SK-N-SH treated with all-trans-retinoic acid at 6 μM for 48 hours (cell line): ENCODE results near the gene GON7.

ENCODE experiments used
- ATAC-seq: fragments of 200-7000 bp; cut with Tn5 transposase; 3 replicates; pipeline ENCODE4 v1.9.1; 2020; ENCODE audit warnings: mild to moderate bottlenecking, moderate library complexity
- BACH2 ChIP-seq: fragments of 250-450 bp; sonication (Bioruptor Pico); IDR thresholded peaks from 2 replicates; pipeline ENCODE4 v1.9.0; 2021; ENCODE audit warnings: mild to moderate bottlenecking, borderline replicate concordance
- CSDC2 ChIP-seq: fragments of 250-450 bp; sonication (Bioruptor Pico); IDR thresholded peaks from 2 replicates; pipeline ENCODE4 v1.5.0; 2020; ENCODE audit warnings: mild to moderate bottlenecking, moderate library complexity
- ESRRG ChIP-seq: fragments of 250-450 bp; sonication (Bioruptor Pico); IDR thresholded peaks from 2 replicates; pipeline ENCODE4 v1.6.1; 2021; ENCODE audit warnings: mild to moderate bottlenecking
- GLIS3 ChIP-seq: fragments of 250-450 bp; sonication (Bioruptor Pico); IDR thresholded peaks from 2 replicates; pipeline ENCODE4 v1.5.0; 2020; ENCODE audit warnings: mild to moderate bottlenecking, moderate library complexity
- ISL1 ChIP-seq: fragments of 250-450 bp; sonication (Bioruptor Pico); IDR thresholded peaks from 2 replicates; pipeline ENCODE4 v2.1.2; 2022; ENCODE audit warnings: mild to moderate bottlenecking, moderate library complexity
- OSR1 ChIP-seq: fragments of 250-450 bp; sonication (Bioruptor Pico); IDR thresholded peaks from 2 replicates; pipeline ENCODE4 v1.8.0; 2022; ENCODE audit warnings: moderate library complexity, mild to moderate bottlenecking, inconsistent platforms
- PPARA ChIP-seq: fragments of 250-450 bp; sonication (Bioruptor Pico); IDR thresholded peaks from 2 replicates; pipeline ENCODE4 v1.5.0; 2020; ENCODE audit warnings: mild to moderate bottlenecking, borderline replicate concordance
- RARB ChIP-seq: fragments of 250-450 bp; sonication (Bioruptor Pico); IDR thresholded peaks from 2 replicates; pipeline ENCODE4 v1.8.0; 2021; ENCODE audit warnings: mild to moderate bottlenecking, moderate library complexity
- TCF4 ChIP-seq: fragments of 250-450 bp; sonication (Bioruptor Pico); IDR thresholded peaks from 2 replicates; pipeline ENCODE4 v1.8.0; 2021; ENCODE audit warnings: mild to moderate bottlenecking, moderate library complexity, borderline replicate concordance
- TOX ChIP-seq: fragments of 250-450 bp; sonication (Bioruptor Pico); IDR thresholded peaks from 2 replicates; pipeline ENCODE4 v1.8.0; 2021; ENCODE audit warnings: mild to moderate bottlenecking, moderate library complexity, borderline replicate concordance
- ZC3H10 ChIP-seq: fragments of 250-450 bp; sonication (Bioruptor Pico); IDR thresholded peaks from 2 replicates; pipeline ENCODE4 v1.5.1; 2021; ENCODE audit warnings: mild to moderate bottlenecking, moderate library complexity
- ZFP3 ChIP-seq: fragments of 250-450 bp; sonication (Bioruptor Pico); IDR thresholded peaks from 2 replicates; pipeline ENCODE4 v1.5.0; 2020; ENCODE audit warnings: mild to moderate bottlenecking, moderate library complexity
- ZFP30 ChIP-seq: fragments of 450-650 bp; formaldehyde crosslinking; IDR thresholded peaks from 2 replicates; pipeline ENCODE4 v1.5.0; 2022; ENCODE audit warnings: mild to moderate bottlenecking, moderate library complexity
- ZNF565 ChIP-seq: fragments of 450-650 bp; formaldehyde crosslinking; conservative IDR thresholded peaks from 2 replicates; pipeline ENCODE4 v1.5.0; 2020; ENCODE audit warnings: low read depth, mild to moderate bottlenecking, moderate library complexity
- ZNF70 ChIP-seq: fragments of 450-650 bp; formaldehyde crosslinking; IDR thresholded peaks from 2 replicates; pipeline ENCODE4 v1.5.0; 2020; ENCODE audit warnings: mild to moderate bottlenecking, moderate library complexity
- ZNF8 ChIP-seq: fragments of 450-650 bp; formaldehyde crosslinking; IDR thresholded peaks from 2 replicates; pipeline ENCODE4 v1.5.0; 2020; ENCODE audit warnings: mild to moderate bottlenecking, moderate library complexity
- TF ChIP-seq, protein P1 (sequence below): fragments of 250-450 bp; sonication (Bioruptor Pico); IDR thresholded peaks from 2 replicates; pipeline ENCODE4 v1.5.1; 2021; ENCODE audit warnings: mild to moderate bottlenecking, moderate library complexity
- TF ChIP-seq, protein P2 (sequence below): fragments of 250-450 bp; sonication (Bioruptor Pico); IDR thresholded peaks from 2 replicates; pipeline ENCODE4 v1.8.0; 2020; ENCODE audit warnings: mild to moderate bottlenecking, moderate library complexity, borderline replicate concordance
- TF ChIP-seq, protein P3 (sequence below): fragments of 250-450 bp; sonication (Bioruptor Pico); IDR thresholded peaks from 2 replicates; pipeline ENCODE4 v1.5.1; 2020; ENCODE audit warnings: low read depth, mild to moderate bottlenecking, moderate library complexity
- TF ChIP-seq, protein P4 (sequence below): fragments of 250-450 bp; sonication (Bioruptor Pico); IDR thresholded peaks from 2 replicates; pipeline ENCODE4 v1.8.0; 2021; ENCODE audit warnings: low read depth, mild to moderate bottlenecking, moderate library complexity, borderline replicate concordance
- TF ChIP-seq, protein P5 (sequence below): fragments of 250-450 bp; sonication (Bioruptor Pico); IDR thresholded peaks from 2 replicates; pipeline ENCODE4 v1.5.0; 2020; ENCODE audit warnings: mild to moderate bottlenecking, moderate library complexity

The GON7 gene

DNA sequence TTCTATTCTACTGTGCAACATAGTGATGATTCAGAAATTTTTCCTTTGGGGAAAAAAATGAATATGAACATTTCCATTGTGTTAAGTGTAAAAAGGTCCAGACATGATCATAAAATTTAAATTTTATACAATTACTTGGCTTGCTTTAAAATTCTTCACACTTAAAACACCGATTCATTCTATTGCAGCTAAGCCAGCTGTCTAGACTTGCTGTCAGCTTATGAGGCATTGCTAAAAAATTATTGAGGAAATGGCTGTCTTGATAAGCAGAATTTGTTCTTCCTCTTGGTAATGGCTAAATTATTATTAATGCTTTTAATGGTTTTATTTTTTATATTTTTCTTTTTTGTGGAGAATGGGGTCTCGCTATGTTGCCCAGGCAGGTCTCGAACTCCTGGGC is 19.9 kb downstream of the GON7 start:
- TF ChIP-seq, protein P1, sequence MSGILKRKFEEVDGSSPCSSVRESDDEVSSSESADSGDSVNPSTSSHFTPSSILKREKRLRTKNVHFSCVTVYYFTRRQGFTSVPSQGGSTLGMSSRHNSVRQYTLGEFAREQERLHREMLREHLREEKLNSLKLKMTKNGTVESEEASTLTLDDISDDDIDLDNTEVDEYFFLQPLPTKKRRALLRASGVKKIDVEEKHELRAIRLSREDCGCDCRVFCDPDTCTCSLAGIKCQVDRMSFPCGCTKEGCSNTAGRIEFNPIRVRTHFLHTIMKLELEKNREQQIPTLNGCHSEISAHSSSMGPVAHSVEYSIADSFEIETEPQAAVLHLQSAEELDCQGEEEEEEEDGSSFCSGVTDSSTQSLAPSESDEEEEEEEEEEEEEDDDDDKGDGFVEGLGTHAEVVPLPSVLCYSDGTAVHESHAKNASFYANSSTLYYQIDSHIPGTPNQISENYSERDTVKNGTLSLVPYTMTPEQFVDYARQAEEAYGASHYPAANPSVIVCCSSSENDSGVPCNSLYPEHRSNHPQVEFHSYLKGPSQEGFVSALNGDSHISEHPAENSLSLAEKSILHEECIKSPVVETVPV (CRISPR knock-in tag) = no peak
- TF ChIP-seq ZNF8 (CRISPR knock-in tag) = no peak
- TF ChIP-seq, protein P2, sequence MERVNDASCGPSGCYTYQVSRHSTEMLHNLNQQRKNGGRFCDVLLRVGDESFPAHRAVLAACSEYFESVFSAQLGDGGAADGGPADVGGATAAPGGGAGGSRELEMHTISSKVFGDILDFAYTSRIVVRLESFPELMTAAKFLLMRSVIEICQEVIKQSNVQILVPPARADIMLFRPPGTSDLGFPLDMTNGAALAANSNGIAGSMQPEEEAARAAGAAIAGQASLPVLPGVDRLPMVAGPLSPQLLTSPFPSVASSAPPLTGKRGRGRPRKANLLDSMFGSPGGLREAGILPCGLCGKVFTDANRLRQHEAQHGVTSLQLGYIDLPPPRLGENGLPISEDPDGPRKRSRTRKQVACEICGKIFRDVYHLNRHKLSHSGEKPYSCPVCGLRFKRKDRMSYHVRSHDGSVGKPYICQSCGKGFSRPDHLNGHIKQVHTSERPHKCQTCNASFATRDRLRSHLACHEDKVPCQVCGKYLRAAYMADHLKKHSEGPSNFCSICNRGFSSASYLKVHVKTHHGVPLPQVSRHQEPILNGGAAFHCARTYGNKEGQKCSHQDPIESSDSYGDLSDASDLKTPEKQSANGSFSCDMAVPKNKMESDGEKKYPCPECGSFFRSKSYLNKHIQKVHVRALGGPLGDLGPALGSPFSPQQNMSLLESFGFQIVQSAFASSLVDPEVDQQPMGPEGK = no peak
- TF ChIP-seq ZFP30 (CRISPR knock-in tag) = no peak
- no peak for TF ChIP-seq ESRRG
- no peak for TF ChIP-seq OSR1
- TF ChIP-seq RARB (CRISPR knock-in tag) = no peak
- TF ChIP-seq, protein P3, sequence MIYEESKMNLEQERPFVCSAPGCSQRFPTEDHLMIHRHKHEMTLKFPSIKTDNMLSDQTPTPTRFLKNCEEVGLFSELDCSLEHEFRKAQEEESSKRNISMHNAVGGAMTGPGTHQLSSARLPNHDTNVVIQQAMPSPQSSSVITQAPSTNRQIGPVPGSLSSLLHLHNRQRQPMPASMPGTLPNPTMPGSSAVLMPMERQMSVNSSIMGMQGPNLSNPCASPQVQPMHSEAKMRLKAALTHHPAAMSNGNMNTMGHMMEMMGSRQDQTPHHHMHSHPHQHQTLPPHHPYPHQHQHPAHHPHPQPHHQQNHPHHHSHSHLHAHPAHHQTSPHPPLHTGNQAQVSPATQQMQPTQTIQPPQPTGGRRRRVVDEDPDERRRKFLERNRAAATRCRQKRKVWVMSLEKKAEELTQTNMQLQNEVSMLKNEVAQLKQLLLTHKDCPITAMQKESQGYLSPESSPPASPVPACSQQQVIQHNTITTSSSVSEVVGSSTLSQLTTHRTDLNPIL = no peak
- no peak for TF ChIP-seq ZNF70 (CRISPR knock-in tag)
- no peak for TF ChIP-seq TOX (CRISPR knock-in tag)
- TF ChIP-seq, protein P4, sequence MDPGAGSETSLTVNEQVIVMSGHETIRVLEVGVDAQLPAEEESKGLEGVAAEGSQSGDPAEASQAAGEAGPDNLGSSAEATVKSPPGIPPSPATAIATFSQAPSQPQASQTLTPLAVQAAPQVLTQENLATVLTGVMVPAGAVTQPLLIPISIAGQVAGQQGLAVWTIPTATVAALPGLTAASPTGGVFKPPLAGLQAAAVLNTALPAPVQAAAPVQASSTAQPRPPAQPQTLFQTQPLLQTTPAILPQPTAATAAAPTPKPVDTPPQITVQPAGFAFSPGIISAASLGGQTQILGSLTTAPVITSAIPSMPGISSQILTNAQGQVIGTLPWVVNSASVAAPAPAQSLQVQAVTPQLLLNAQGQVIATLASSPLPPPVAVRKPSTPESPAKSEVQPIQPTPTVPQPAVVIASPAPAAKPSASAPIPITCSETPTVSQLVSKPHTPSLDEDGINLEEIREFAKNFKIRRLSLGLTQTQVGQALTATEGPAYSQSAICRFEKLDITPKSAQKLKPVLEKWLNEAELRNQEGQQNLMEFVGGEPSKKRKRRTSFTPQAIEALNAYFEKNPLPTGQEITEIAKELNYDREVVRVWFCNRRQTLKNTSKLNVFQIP = no peak
- TF ChIP-seq, protein P5, sequence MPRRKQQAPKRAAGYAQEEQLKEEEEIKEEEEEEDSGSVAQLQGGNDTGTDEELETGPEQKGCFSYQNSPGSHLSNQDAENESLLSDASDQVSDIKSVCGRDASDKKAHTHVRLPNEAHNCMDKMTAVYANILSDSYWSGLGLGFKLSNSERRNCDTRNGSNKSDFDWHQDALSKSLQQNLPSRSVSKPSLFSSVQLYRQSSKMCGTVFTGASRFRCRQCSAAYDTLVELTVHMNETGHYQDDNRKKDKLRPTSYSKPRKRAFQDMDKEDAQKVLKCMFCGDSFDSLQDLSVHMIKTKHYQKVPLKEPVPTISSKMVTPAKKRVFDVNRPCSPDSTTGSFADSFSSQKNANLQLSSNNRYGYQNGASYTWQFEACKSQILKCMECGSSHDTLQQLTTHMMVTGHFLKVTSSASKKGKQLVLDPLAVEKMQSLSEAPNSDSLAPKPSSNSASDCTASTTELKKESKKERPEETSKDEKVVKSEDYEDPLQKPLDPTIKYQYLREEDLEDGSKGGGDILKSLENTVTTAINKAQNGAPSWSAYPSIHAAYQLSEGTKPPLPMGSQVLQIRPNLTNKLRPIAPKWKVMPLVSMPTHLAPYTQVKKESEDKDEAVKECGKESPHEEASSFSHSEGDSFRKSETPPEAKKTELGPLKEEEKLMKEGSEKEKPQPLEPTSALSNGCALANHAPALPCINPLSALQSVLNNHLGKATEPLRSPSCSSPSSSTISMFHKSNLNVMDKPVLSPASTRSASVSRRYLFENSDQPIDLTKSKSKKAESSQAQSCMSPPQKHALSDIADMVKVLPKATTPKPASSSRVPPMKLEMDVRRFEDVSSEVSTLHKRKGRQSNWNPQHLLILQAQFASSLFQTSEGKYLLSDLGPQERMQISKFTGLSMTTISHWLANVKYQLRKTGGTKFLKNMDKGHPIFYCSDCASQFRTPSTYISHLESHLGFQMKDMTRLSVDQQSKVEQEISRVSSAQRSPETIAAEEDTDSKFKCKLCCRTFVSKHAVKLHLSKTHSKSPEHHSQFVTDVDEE (CRISPR knock-in tag) = no peak
- no peak for TF ChIP-seq ISL1 (CRISPR knock-in tag)
- no peak for TF ChIP-seq GLIS3 (CRISPR knock-in tag)
- ATAC-seq = no peak

DNA sequence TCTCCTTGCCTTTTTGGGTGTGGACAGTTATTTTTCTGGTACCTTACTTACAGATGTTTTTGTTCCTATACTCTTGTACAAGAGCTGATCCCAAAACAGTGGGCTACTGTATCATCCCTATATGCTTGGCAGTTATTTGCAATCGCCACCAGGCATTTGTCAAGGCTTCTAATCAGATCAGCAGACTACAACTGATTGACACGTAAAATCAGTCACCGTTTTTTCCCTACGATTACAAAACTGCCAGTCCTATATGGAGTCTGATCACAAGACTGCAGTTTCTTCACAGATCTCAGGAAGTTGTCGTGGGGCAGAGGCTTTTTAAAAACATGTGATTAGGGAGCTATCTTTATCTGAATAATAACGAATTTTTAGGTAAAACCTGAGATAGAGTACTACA is 20.4 kb downstream of the GON7 start:
- TF ChIP-seq, protein P5 (CRISPR knock-in tag) = no peak
- TF ChIP-seq RARB (CRISPR knock-in tag) = no peak
- TF ChIP-seq ZFP3 (CRISPR knock-in tag) = no peak
- TF ChIP-seq BACH2 (CRISPR knock-in tag) = no peak
- TF ChIP-seq ESRRG = no peak
- no peak for TF ChIP-seq ZNF8 (CRISPR knock-in tag)
- TF ChIP-seq ISL1 (CRISPR knock-in tag) = no peak
- TF ChIP-seq, protein P3 = no peak
- TF ChIP-seq CSDC2 (CRISPR knock-in tag) = no peak
- TF ChIP-seq ZNF565 (CRISPR knock-in tag) = no peak
- TF ChIP-seq, protein P4 = no peak
- TF ChIP-seq ZNF70 (CRISPR knock-in tag) = no peak
- no peak for TF ChIP-seq PPARA (CRISPR knock-in tag)
- TF ChIP-seq, protein P2 = no peak
- no peak for TF ChIP-seq TCF4 (CRISPR knock-in tag)
- no peak for TF ChIP-seq GLIS3 (CRISPR knock-in tag)
- no peak for TF ChIP-seq ZC3H10
- TF ChIP-seq, all 23 proteins: peak for 0
- ATAC-seq = no peak
